OCI-LY3 (cell line): ENCODE measurements around the gene IGF2BP3.
A peak's percentile ranks its signal among the peaks of the same experiment; 100 is the strongest.

Source experiments
- H2AFZ ChIP-seq: fragments of 200-600, 300-600 bp; shearing (Covaris generic); 2 replicates; pipeline ENCODE4 v1.6.0; 2014; ENCODE audit warnings: antibody characterized with exemption, low read depth, low read length
- H3K27ac ChIP-seq: fragments of 200-600, 300-600 bp; sonication (generic); 2 replicates; pipeline ENCODE4 v1.5.1; 2014; ENCODE audit warnings: mild to moderate bottlenecking, low read length, moderate library complexity, mixed read lengths
- H3K27me3 ChIP-seq: fragments of 200-600, 300-600 bp; sonication (generic); 2 replicates; pipeline ENCODE4 v1.6.1; 2014; ENCODE audit warnings: low read depth, low read length, mixed read lengths
- H3K36me3 ChIP-seq: fragments of 200-600, 300-600 bp; sonication (generic); replicated peaks from 2 replicates; pipeline ENCODE3; 2014; ENCODE audit warnings: low read depth, low read length, mixed read lengths
- H3K4me1 ChIP-seq: fragments of 300-600, 200-600 bp; sonication (generic); 2 replicates; pipeline ENCODE4 v1.6.1; 2014; ENCODE audit warnings: low read length, mixed read lengths
- H3K4me2 ChIP-seq: fragments of 200-600, 300-600 bp; sonication (generic); 2 replicates; pipeline ENCODE4 v1.6.1; 2014; ENCODE audit warnings: low read length, mixed read lengths
- H3K4me3 ChIP-seq: fragments of 300-600, 200-600 bp; sonication (generic); 2 replicates; pipeline ENCODE4 v1.5.1; 2014; ENCODE audit warnings: antibody characterized with exemption, mild to moderate bottlenecking, low read length, moderate library complexity
- H3K79me2 ChIP-seq: fragments of 300-600, 200-600 bp; shearing (Covaris generic); 2 replicates; pipeline ENCODE4 v1.6.1; 2014; ENCODE audit warnings: mild to moderate bottlenecking, low read length, mixed read lengths
- H3K9ac ChIP-seq: fragments of 300-600, 200-600 bp; shearing (Covaris generic); 2 replicates; pipeline ENCODE4 v1.6.0; 2014; ENCODE audit warnings: mild to moderate bottlenecking, low read length, moderate library complexity
- H3K9me3 ChIP-seq: fragments of 200-600, 300-600 bp; shearing (Covaris generic); 2 replicates; pipeline ENCODE4 v1.6.1; 2014; ENCODE audit warnings: low read length, mixed read lengths; ENCODE audit not compliant: insufficient read depth
- H4K20me1 ChIP-seq: fragments of 200-600, 300-600 bp; sonication (generic); 2 replicates; pipeline ENCODE4 v1.6.1; 2016; ENCODE audit warnings: low read length, mixed read lengths; ENCODE audit not compliant: insufficient read depth
- EZH2phosphoT487 ChIP-seq: fragments of 200-600 bp; shearing (Covaris generic); IDR thresholded peaks from 2 replicates; pipeline ENCODE4 v1.6.1; 2018; ENCODE audit warnings: antibody characterized with exemption, mixed run types, low read depth
- TF ChIP-seq, protein P1 (sequence below): fragments of 200-600, 300-600 bp; sonication (generic); IDR thresholded peaks from 2 replicates; pipeline ENCODE4 v1.5.1; 2014; ENCODE audit warnings: antibody characterized with exemption, low read length, low read depth

Gene IGF2BP3

GRCh38 chr7:23474094-23474828, 4.0 kb upstream of the IGF2BP3 start:
- Histone ChIP-seq H2AFZ (peak overlapping the region; percentile 47; the same call in 1 of the 2 replicates), H4K20me1 (no peaks in the 10 kb centered on the region)

DNA sequence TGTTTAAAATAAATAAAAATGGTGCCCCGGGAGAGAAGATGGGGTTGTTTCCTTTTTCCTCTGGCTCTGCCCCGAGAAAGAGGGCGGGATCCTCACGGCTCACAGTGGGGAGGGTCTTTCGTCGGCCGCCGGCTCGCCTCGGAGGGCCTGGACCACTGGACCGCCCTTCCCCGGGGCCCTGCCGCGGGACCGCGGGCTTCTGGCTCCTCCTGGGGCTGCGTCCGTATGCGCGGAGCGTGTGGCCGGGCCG, 3.5 kb upstream of the IGF2BP3 start:
- Histone ChIP-seq H3K9me3 (no peaks in the 10 kb centered on the region), H3K27me3 (no peaks in the 10 kb centered on the region), H3K4me3 (peak overlapping the region; percentile 93), H3K4me2 (peak overlapping the region; percentile 95), H3K36me3 (no peaks in the 10 kb centered on the region), H3K27ac (peak overlapping the region; percentile 96), H3K4me1 (peaks cover 16% of the 10 kb centered on the region; the same call in 1 of the 2 replicates), H2AFZ (no peak overlapping the region), H4K20me1 (no peaks in the 10 kb centered on the region), H3K9ac (peak overlapping the region; percentile 99), H3K79me2 (peaks cover 60% of the 10 kb centered on the region)
- no peak for TF ChIP-seq EZH2phosphoT487
- TF ChIP-seq, protein P1, sequence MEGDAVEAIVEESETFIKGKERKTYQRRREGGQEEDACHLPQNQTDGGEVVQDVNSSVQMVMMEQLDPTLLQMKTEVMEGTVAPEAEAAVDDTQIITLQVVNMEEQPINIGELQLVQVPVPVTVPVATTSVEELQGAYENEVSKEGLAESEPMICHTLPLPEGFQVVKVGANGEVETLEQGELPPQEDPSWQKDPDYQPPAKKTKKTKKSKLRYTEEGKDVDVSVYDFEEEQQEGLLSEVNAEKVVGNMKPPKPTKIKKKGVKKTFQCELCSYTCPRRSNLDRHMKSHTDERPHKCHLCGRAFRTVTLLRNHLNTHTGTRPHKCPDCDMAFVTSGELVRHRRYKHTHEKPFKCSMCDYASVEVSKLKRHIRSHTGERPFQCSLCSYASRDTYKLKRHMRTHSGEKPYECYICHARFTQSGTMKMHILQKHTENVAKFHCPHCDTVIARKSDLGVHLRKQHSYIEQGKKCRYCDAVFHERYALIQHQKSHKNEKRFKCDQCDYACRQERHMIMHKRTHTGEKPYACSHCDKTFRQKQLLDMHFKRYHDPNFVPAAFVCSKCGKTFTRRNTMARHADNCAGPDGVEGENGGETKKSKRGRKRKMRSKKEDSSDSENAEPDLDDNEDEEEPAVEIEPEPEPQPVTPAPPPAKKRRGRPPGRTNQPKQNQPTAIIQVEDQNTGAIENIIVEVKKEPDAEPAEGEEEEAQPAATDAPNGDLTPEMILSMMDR = no peak

More at GRCh38 chr7:23474094-23474828, 4.0 kb upstream of the IGF2BP3 start:
- Histone ChIP-seq H3K4me1 (peaks cover 16% of the 10 kb centered on the region; the same call in 1 of the 2 replicates), H3K9ac (peak overlapping the region; percentile 99), H3K9me3 (no peaks in the 10 kb centered on the region), H3K4me3 (peak overlapping the region; percentile 93), H3K27me3 (no peaks in the 10 kb centered on the region), H3K79me2 (peaks cover 56% of the 10 kb centered on the region), H3K36me3 (no peaks in the 10 kb centered on the region), H3K4me2 (peak overlapping the region; percentile 95), H3K27ac (peak overlapping the region; percentile 96)
- no peak for TF ChIP-seq EZH2phosphoT487
- TF ChIP-seq, protein P1 = no peak

DNA sequence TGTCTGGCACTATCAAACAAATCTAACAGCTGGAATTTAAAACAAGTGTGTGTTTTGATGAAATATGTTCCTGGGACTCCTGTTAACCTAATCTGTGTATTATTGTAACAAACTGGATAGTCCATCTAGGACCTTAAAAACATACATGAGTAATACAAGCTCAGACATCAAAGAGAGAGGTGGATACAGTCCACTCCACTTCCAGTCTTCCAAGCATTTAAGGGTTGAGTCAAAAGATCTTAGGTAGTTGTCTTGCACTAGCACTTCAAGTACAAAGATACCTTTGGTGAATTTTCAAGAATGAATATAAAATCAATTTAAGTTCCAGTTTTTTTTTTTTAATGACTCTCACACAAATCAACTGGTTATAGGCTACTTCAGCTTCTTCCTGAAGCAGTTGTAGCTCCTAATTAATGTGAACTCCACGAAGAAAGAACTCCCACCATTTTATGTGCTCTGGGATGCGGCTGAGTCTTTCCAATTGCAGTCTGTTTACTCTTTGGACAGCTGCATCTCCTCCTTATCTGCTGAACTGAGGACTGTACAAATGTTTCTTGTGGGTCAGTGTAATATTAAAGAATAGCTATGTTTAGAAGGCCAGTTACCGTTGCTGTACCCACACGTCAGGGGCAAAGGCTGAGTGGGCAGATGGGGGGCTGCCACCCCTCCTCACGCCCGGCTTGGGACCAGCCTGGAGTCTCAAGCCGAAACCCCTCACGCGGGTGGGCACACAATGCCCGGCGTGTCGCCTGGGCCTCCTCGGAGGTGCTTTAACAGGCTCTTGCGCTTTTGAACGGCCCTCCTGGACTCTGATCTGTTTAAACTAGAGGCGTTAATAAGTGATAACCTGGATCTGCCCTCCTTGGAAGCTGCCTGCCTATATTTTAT, 2.9 kb upstream of the IGF2BP3 start:
- H3K27ac ChIP-seq = peak overlapping the region; percentile 96
- H2AFZ ChIP-seq = no peak overlapping the region
- peaks cover 16% of the 10 kb centered on the region; the same call in 1 of the 2 replicates for H3K4me1 ChIP-seq
- H3K27me3 ChIP-seq = no peaks in the 10 kb centered on the region
- peak overlapping the region; percentile 93 for H3K4me3 ChIP-seq
- peaks cover 63% of the 10 kb centered on the region for H3K79me2 ChIP-seq
- H3K9me3 ChIP-seq = no peaks in the 10 kb centered on the region
- no peaks in the 10 kb centered on the region for H4K20me1 ChIP-seq
- peak overlapping the region; percentile 99 for H3K9ac ChIP-seq
- TF ChIP-seq, protein P1 = no peak
- no peak for TF ChIP-seq EZH2phosphoT487
- H3K36me3 ChIP-seq = no peaks in the 10 kb centered on the region
- peak overlapping the region; percentile 95 for H3K4me2 ChIP-seq

DNA sequence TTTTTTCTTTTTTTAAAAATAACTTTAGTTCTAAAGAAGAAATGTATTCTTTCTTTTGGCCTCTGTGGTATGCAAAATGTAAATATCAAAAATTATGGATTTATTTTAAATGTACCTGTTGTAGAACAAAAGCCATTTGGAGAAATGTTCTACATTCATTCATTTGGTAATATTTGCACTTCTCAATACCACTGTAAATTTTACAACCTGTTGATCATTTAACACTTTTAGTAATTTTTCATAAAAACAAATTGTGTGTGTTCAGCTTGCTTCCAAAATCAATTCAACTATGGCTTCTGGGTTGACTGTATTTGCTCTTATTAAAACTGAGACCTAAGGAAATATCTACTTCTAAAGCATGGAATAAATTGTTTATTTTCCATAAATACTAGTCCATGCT, 2.3 kb upstream of the IGF2BP3 start:
- H3K4me3 ChIP-seq = peak overlapping the region; percentile 93

More for the DNA sequence above, 2.3 kb upstream of the IGF2BP3 start:
- H2AFZ ChIP-seq = no peak overlapping the region
- peak overlapping the region; percentile 96 for H3K27ac ChIP-seq
- peaks cover 2% of the 10 kb centered on the region for H4K20me1 ChIP-seq
- H3K9me3 ChIP-seq = no peaks in the 10 kb centered on the region
- H3K9ac ChIP-seq = peak overlapping the region; percentile 99
- peaks cover 16% of the 10 kb centered on the region; the same call in 1 of the 2 replicates for H3K4me1 ChIP-seq
- H3K27me3 ChIP-seq = no peaks in the 10 kb centered on the region
- H3K36me3 ChIP-seq = peaks cover under 1% of the 10 kb centered on the region
- H3K4me2 ChIP-seq = peak overlapping the region; percentile 95
- TF ChIP-seq EZH2phosphoT487 = no peak
- TF ChIP-seq, protein P1 = no peak
- H3K79me2 ChIP-seq = peaks cover 70% of the 10 kb centered on the region
